HAP-1 (cell line): ENCODE data around the gene ADRA1B.

ENCODE experiments used
- DNase-seq, 2 experiments: peaks; one replicate each; pipeline ENCODE4 v3.0.0-alpha.2; 2016 to 2020; ENCODE audit warnings: low spot score in 2 of 2
- H3K27me3 ChIP-seq: fragments of 250-450 bp; sonication (Bioruptor Pico); 2 replicates; pipeline ENCODE4 v1.5.1; 2020; ENCODE audit warnings: low read depth, mild to moderate bottlenecking, moderate library complexity
- H3K36me3 ChIP-seq: fragments of 250-450 bp; sonication (Bioruptor Pico); replicated peaks from 2 replicates; pipeline ENCODE4 v1.5.1; 2020; ENCODE audit warnings: mild to moderate bottlenecking
- H3K4me1 ChIP-seq: fragments of 250-450 bp; sonication (Bioruptor Pico); 2 replicates; pipeline ENCODE4 v1.5.1; 2020; ENCODE audit warnings: mild to moderate bottlenecking
- H3K4me3 ChIP-seq: fragments of 250-450 bp; sonication (Bioruptor Pico); 2 replicates; pipeline ENCODE4 v1.5.1; 2020; ENCODE audit warnings: mild to moderate bottlenecking, moderate library complexity
- H3K9me3 ChIP-seq: fragments of 250-450 bp; sonication (Bioruptor Pico); 2 replicates; pipeline ENCODE4 v1.5.1; 2020; ENCODE audit warnings: mild to moderate bottlenecking, moderate library complexity
- in situ Hi-C: fragments of 300-500 bp; cut with MboI; formaldehyde crosslinking; loops from 3 replicates; pipeline ENCODE4 v1.14.3; 2020; ENCODE audit warnings: low sequenced_read_pairs, inconsistent platforms, mixed read lengths

Gene ADRA1B

GRCh38 chr5:159923008-159923407 is 6.7 kb downstream of the ADRA1B start:
- no peak for DNase-seq
- Histone ChIP-seq H3K4me1 (no peaks in the 10 kb centered on the region), H3K27me3 (peaks cover 49% of the 10 kb centered on the region), H3K9me3 (no peaks in the 10 kb centered on the region), H3K36me3 (no peaks in the 10 kb centered on the region), H3K4me3 (no peak overlapping the region)
- in situ Hi-C loops: no loop called here

- H3K4me3 ChIP-seq: no peak overlapping the region
- H3K9me3 ChIP-seq: no peaks in the 10 kb centered on the region
- no peak for DNase-seq
- H3K36me3 ChIP-seq: no peaks in the 10 kb centered on the region
- H3K27me3 ChIP-seq: peaks cover 31% of the 10 kb centered on the region
- in situ Hi-C loops: no loop called here
- H3K4me1 ChIP-seq: no peaks in the 10 kb centered on the region; the same call in 1 of the 2 replicates
These were observed 12.0 kb downstream of the ADRA1B start for GRCh38 chr5:159928122-159928909.

GRCh38 chr5:159929176-159929575 is 12.9 kb downstream of the ADRA1B start:
- no peaks in the 10 kb centered on the region; the same call in 1 of the 2 replicates for H3K4me1 ChIP-seq
- no peak overlapping the region for H3K4me3 ChIP-seq
- H3K9me3 ChIP-seq: no peaks in the 10 kb centered on the region
- H3K36me3 ChIP-seq: no peaks in the 10 kb centered on the region
- DNase-seq: no peak
- H3K27me3 ChIP-seq: peaks cover 27% of the 10 kb centered on the region
- in situ Hi-C loops: no loop called here

GRCh38 chr5:159933531-159934485 is 17.5 kb downstream of the ADRA1B start:
- Histone ChIP-seq H3K4me3 (no peak overlapping the region), H3K9me3 (no peaks in the 10 kb centered on the region), H3K4me1 (no peaks in the 10 kb centered on the region; the same call in 1 of the 2 replicates), H3K27me3 (peaks cover 10% of the 10 kb centered on the region), H3K36me3 (no peaks in the 10 kb centered on the region)
- no peak for DNase-seq
- in situ Hi-C loops: no loop called here

GRCh38 chr5:159935946-159936345 is 19.7 kb downstream of the ADRA1B start:
- Histone ChIP-seq H3K9me3 (no peaks in the 10 kb centered on the region), H3K36me3 (no peaks in the 10 kb centered on the region), H3K4me1 (no peaks in the 10 kb centered on the region; the same call in 1 of the 2 replicates), H3K4me3 (no peak overlapping the region), H3K27me3 (peaks cover 7% of the 10 kb centered on the region; the same call in 1 of the 2 replicates)
- in situ Hi-C loops: no loop called here
- DNase-seq: no peak

GRCh38 chr5:159936686-159937329 is 20.5 kb downstream of the ADRA1B start:
- peaks cover 7% of the 10 kb centered on the region; the same call in 1 of the 2 replicates for H3K27me3 ChIP-seq
- no peak overlapping the region for H3K4me3 ChIP-seq
- no peaks in the 10 kb centered on the region; the same call in 1 of the 2 replicates for H3K4me1 ChIP-seq
- in situ Hi-C loops: no loop called here
- DNase-seq: no peak
- H3K36me3 ChIP-seq: no peaks in the 10 kb centered on the region
- no peaks in the 10 kb centered on the region for H3K9me3 ChIP-seq

- H3K27me3 ChIP-seq: peaks cover 7% of the 10 kb centered on the region; the same call in 1 of the 2 replicates
- no peaks in the 10 kb centered on the region for H3K36me3 ChIP-seq
- no peaks in the 10 kb centered on the region for H3K9me3 ChIP-seq
- in situ Hi-C loops: no loop called here
- H3K4me3 ChIP-seq: no peak overlapping the region
- no peaks in the 10 kb centered on the region; the same call in 1 of the 2 replicates for H3K4me1 ChIP-seq
- DNase-seq: no peak
These were observed 21.3 kb downstream of the ADRA1B start for GRCh38 chr5:159937580-159937979.

- in situ Hi-C loops: no loop called here
- Histone ChIP-seq H3K9me3 (no peaks in the 10 kb centered on the region), H3K4me1 (no peaks in the 10 kb centered on the region), H3K36me3 (no peaks in the 10 kb centered on the region), H3K4me3 (no peak overlapping the region), H3K27me3 (no peaks in the 10 kb centered on the region; the same call in none of the 2 replicates)
- no peak for DNase-seq
These were observed 27.0 kb downstream of the ADRA1B start for GRCh38 chr5:159943326-159943725.

- Histone ChIP-seq H3K4me1 (no peaks in the 10 kb centered on the region), H3K4me3 (no peak overlapping the region), H3K36me3 (no peaks in the 10 kb centered on the region), H3K9me3 (no peaks in the 10 kb centered on the region), H3K27me3 (peaks cover 4% of the 10 kb centered on the region)
- in situ Hi-C loops: no loop called here
- no peak for DNase-seq
These were observed 27.8 kb downstream of the ADRA1B start for GRCh38 chr5:159944056-159944600.

- no peak overlapping the region for H3K4me3 ChIP-seq
- no peaks in the 10 kb centered on the region for H3K36me3 ChIP-seq
- DNase-seq: no peak
- H3K27me3 ChIP-seq: peaks cover 6% of the 10 kb centered on the region
- in situ Hi-C loops: no loop called here
- no peaks in the 10 kb centered on the region for H3K4me1 ChIP-seq
- no peaks in the 10 kb centered on the region for H3K9me3 ChIP-seq
These were observed 29.1 kb downstream of the ADRA1B start for GRCh38 chr5:159945359-159945758.

- H3K9me3 ChIP-seq: no peaks in the 10 kb centered on the region
- H3K4me3 ChIP-seq: no peak overlapping the region
- DNase-seq: no peak
- H3K36me3 ChIP-seq: no peaks in the 10 kb centered on the region
- H3K27me3 ChIP-seq: peaks cover 6% of the 10 kb centered on the region
- in situ Hi-C loops: no loop called here
- H3K4me1 ChIP-seq: no peaks in the 10 kb centered on the region
These were observed 31.6 kb downstream of the ADRA1B start for GRCh38 chr5:159947708-159948358.

GRCh38 chr5:159951387-159951786 is 35.1 kb downstream of the ADRA1B start:
- no peak overlapping the region for H3K4me3 ChIP-seq
- no peaks in the 10 kb centered on the region for H3K4me1 ChIP-seq
- DNase-seq: peak in 1 of 2 experiments; percentile 28
- peaks cover 13% of the 10 kb centered on the region for H3K27me3 ChIP-seq
- no peaks in the 10 kb centered on the region for H3K36me3 ChIP-seq
- no peaks in the 10 kb centered on the region for H3K9me3 ChIP-seq
- in situ Hi-C loops: no loop called here

- no peak for DNase-seq
- in situ Hi-C loops: no loop called here
These were observed 35.6 kb downstream of the ADRA1B start for GRCh38 chr5:159951834-159952233.

More at GRCh38 chr5:159951834-159952233, 35.6 kb downstream of the ADRA1B start:
- Histone ChIP-seq H3K27me3 (peaks cover 13% of the 10 kb centered on the region), H3K4me1 (no peaks in the 10 kb centered on the region), H3K4me3 (no peak overlapping the region), H3K36me3 (no peaks in the 10 kb centered on the region), H3K9me3 (no peaks in the 10 kb centered on the region)
